ENCODE measurements around the gene ZSCAN30. TPM values are rescaled to one million over a fixed set of nuclear protein-coding genes. Genes with fewer than 3 reads are reported as not detected.
A peak's percentile ranks its signal among the peaks of the same experiment; 100 is the strongest.
"Not testable (repeated sequence)": the region's sequence is repeated elsewhere in the genome, so short reads cannot be mapped to it uniquely, and the experiment has no call there.

Gene ZSCAN30
- total RNA-seq, 1 donor from 2014 or later = 17.3 TPM

GRCh38 chr18:35236571-35237363 lies 53.3 kb downstream of the ZSCAN30 start:
- H3K9me3 Mint-ChIP-seq = no peaks in the 10 kb centered on the region
- no peak overlapping the region for H3K27ac Mint-ChIP-seq
- no peaks in the 10 kb centered on the region for H3K36me3 Mint-ChIP-seq
- no peaks in the 10 kb centered on the region for H3K4me1 Mint-ChIP-seq (ENCODE audit: unreplicated experiment)
- no peak overlapping the region for H3K4me3 Mint-ChIP-seq
- no peak for TF ChIP-seq CTCF (conservative IDR thresholded peaks at IDR 0.05)
- no peak for DNase-seq (ENCODE audit: extremely low spot score, unreplicated experiment)
- no peaks in the 10 kb centered on the region for H3K27me3 Mint-ChIP-seq

GRCh38 chr18:35231052-35231451 lies 59.0 kb downstream of the ZSCAN30 start:
- peak; percentile 77 for DNase-seq (ENCODE audit: extremely low spot score, unreplicated experiment)
- TF ChIP-seq CTCF (conservative IDR thresholded peaks at IDR 0.05) = peak; percentile 97
- no peaks in the 10 kb centered on the region for H3K9me3 Mint-ChIP-seq
- peak overlapping the region; percentile 57 for H3K27ac Mint-ChIP-seq
- H3K4me3 Mint-ChIP-seq = peak overlapping the region; percentile 80
- H3K27me3 Mint-ChIP-seq = no peaks in the 10 kb centered on the region
- H3K36me3 Mint-ChIP-seq = no peaks in the 10 kb centered on the region
- peaks cover 3% of the 10 kb centered on the region for H3K4me1 Mint-ChIP-seq (ENCODE audit: unreplicated experiment)

DNA sequence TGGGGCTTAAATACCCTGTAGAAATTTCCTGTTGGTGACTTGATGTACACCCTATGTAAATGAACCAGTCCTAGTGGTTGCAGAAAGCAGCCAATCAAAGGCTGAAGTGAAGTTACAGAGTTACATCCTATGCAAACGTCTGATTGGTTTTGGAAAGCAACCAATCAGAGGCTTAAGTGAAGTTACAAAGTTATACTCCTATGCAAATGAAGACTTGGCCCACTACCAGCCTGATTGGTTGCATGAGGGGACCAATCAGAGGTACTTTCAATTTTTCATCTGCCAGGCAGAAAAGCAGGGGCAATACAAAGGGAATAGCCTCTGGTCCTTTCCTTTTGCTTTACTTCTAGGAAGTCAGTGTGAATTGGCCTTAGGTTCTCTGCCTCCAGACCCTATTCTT lies 62.8 kb downstream of the ZSCAN30 start:
- H3K27ac Mint-ChIP-seq = no peak overlapping the region
- no peak for TF ChIP-seq CTCF (conservative IDR thresholded peaks at IDR 0.05)
- H3K36me3 Mint-ChIP-seq = no peaks in the 10 kb centered on the region
- H3K4me3 Mint-ChIP-seq = no peak overlapping the region
- no peak for DNase-seq (ENCODE audit: extremely low spot score, unreplicated experiment)
- H3K9me3 Mint-ChIP-seq = no peaks in the 10 kb centered on the region
- no peaks in the 10 kb centered on the region for H3K27me3 Mint-ChIP-seq
- peaks cover 3% of the 10 kb centered on the region for H3K4me1 Mint-ChIP-seq (ENCODE audit: unreplicated experiment)

- no peaks in the 10 kb centered on the region for H3K36me3 Mint-ChIP-seq
- no peak for TF ChIP-seq CTCF (conservative IDR thresholded peaks at IDR 0.05)
- no peak overlapping the region for H3K4me3 Mint-ChIP-seq
- H3K27me3 Mint-ChIP-seq = no peaks in the 10 kb centered on the region
- no peaks in the 10 kb centered on the region for H3K4me1 Mint-ChIP-seq (ENCODE audit: unreplicated experiment)
- H3K9me3 Mint-ChIP-seq = no peaks in the 10 kb centered on the region
- no peak for DNase-seq (ENCODE audit: extremely low spot score, unreplicated experiment)
- no peak overlapping the region for H3K27ac Mint-ChIP-seq
Observed at GRCh38 chr18:35223797-35224196, 66.2 kb downstream of the ZSCAN30 start.

- H3K27me3 Mint-ChIP-seq = peaks cover 15% of the 10 kb centered on the region
- no peak for TF ChIP-seq CTCF (conservative IDR thresholded peaks at IDR 0.05)
- no peaks in the 10 kb centered on the region for H3K4me1 Mint-ChIP-seq (ENCODE audit: unreplicated experiment)
- no peak overlapping the region for H3K27ac Mint-ChIP-seq
- no peaks in the 10 kb centered on the region for H3K9me3 Mint-ChIP-seq
- H3K36me3 Mint-ChIP-seq = no peaks in the 10 kb centered on the region
- DNase-seq (ENCODE audit: extremely low spot score, unreplicated experiment) = no peak
- H3K4me3 Mint-ChIP-seq = no peak overlapping the region
Observed at GRCh38 chr18:35220424-35220823, 69.6 kb downstream of the ZSCAN30 start.

GRCh38 chr18:35219331-35219730 lies 70.7 kb downstream of the ZSCAN30 start:
- H3K9me3 Mint-ChIP-seq; H3K36me3 Mint-ChIP-seq; H3K4me3 Mint-ChIP-seq; DNase-seq (ENCODE audit: extremely low spot score, unreplicated experiment); H3K4me1 Mint-ChIP-seq (ENCODE audit: unreplicated experiment); H3K27ac Mint-ChIP-seq: not testable (repeated sequence)
- peaks cover 15% of the 10 kb centered on the region for H3K27me3 Mint-ChIP-seq

DNA sequence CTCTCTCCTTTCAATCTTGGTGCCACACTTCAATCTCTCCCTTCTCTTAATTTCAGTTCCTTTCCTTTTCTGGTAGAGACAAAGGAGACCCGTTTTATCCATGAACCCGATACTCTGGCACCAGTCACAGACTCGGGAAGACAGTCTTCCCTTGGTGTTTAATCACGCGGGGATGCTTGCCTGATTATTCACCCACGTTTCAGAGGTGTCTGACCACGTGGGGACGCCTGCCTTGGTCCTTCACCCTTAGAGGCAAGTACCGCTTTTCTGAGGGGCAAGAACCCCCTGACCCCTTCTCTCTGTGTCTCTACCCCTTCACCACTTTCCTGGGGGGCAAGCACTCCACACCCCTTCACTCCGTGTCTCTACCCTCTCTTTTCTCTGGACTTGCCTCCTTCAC lies 73.4 kb downstream of the ZSCAN30 start:
- not testable (repeated sequence) for H3K4me3 Mint-ChIP-seq; H3K4me1 Mint-ChIP-seq (ENCODE audit: unreplicated experiment); H3K27ac Mint-ChIP-seq; H3K36me3 Mint-ChIP-seq; DNase-seq (ENCODE audit: extremely low spot score, unreplicated experiment); H3K9me3 Mint-ChIP-seq
- peaks cover 15% of the 10 kb centered on the region for H3K27me3 Mint-ChIP-seq
